K562 (cell line): ENCODE measurements around the gene ARMC8. TPM values are rescaled to one million over a fixed set of nuclear protein-coding genes. Genes with fewer than 3 reads are reported as not detected.

Experiments
- ATAC-seq: fragments of 200-7000 bp; cut with Tn5 transposase; 3 replicates; pipeline ENCODE4 v1.9.1; 2020; ENCODE audit warnings: moderate library complexity
- BruUV-seq: library from RNA; stranded (reverse); fragments of 400-500 nt; replicated peaks from 2 replicates; lab custom pipeline; 2021; lab: Mats Ljungman, UMichigan
- CTCF ChIA-PET: fragments of 300-600 bp; formaldehyde crosslinking; extraction: SDS; loops from one replicate; lab custom pipeline; 2021; ENCODE audit warnings: low intra/inter-chr PET ratio; lab: Yijun Ruan, JAX
- POLR2A ChIA-PET: fragments of 300-600, 350-650 bp; sonication (Branson Sonifier 250); formaldehyde crosslinking; extraction: SDS; loops from one replicate; lab custom pipeline; 2021; ENCODE audit warnings: antibody characterized with exemption, inconsistent platforms; lab: Yijun Ruan, JAX
- DNase-seq, 4 experiments: peaks; one replicate each; pipeline versions ENCODE4 v3.0.0 to v3.0.0-alpha.2; 2011 to 2018; ENCODE audit warnings: low spot score in 3 of 4, mixed read lengths in 3 of 4; ENCODE audit errors: extremely low read depth in 1 of 4
- FAIRE-seq: peaks from 2 replicates; lab custom pipeline; 2011; peaks lifted over from hg19 to GRCh38; lab: Jason Lieb, UNC
- H2AFZ ChIP-seq: 2 replicates; pipeline ENCODE4 v1.6.0; 2011; ENCODE audit warnings: low read depth, low read length, control low read depth, inconsistent platforms
- H3K27ac ChIP-seq: fragments of 200-600 bp; 3 replicates; pipeline ENCODE4 v1.8.0; 2011; ENCODE audit warnings: low read depth, mild to moderate bottlenecking, control low read depth, inconsistent platforms, low read length, moderate library complexity, mixed read lengths; ENCODE audit errors: extremely low read depth
- H3K27me3 ChIP-seq, 2 experiments: fragments of 300-600 bp in 1 of 2; 2 replicates in 1 of 2; 3 replicates in 1 of 2; pipeline versions ENCODE4 v1.6.0 to v1.8.0; 2011; ENCODE audit warnings: inconsistent platforms in 2 of 2, low read length in 2 of 2, mild to moderate bottlenecking in 1 of 2, mixed read lengths in 1 of 2, moderate library complexity in 1 of 2; ENCODE audit not compliant: control insufficient read depth in 2 of 2, insufficient read depth in 2 of 2
- H3K36me3 ChIP-seq: fragments of 300-600 bp; 3 replicates; pipeline ENCODE4 v1.8.0; 2011; ENCODE audit warnings: mild to moderate bottlenecking, low read length, inconsistent platforms; ENCODE audit not compliant: control insufficient read depth, insufficient read depth
- H3K4me1 ChIP-seq, 2 experiments: fragments of 200-600 bp in 1 of 2; replicated peaks in 1 of 2; 2 replicates in 1 of 2; 3 replicates in 1 of 2; pipeline versions ENCODE4 v1.5.1 to v1.8.0; 2011; ENCODE audit warnings: inconsistent platforms in 2 of 2, low read length in 2 of 2, mild to moderate bottlenecking in 1 of 2, mixed read lengths in 1 of 2, moderate library complexity in 1 of 2; ENCODE audit not compliant: control insufficient read depth in 2 of 2, insufficient read depth in 2 of 2
- H3K4me2 ChIP-seq: 2 replicates; pipeline ENCODE4 v1.6.1; 2011; ENCODE audit warnings: low read length, control low read depth, inconsistent platforms, mixed read lengths; ENCODE audit not compliant: insufficient read depth
- H3K4me3 ChIP-seq: fragments of 200-600 bp; sonication (generic), shearing (Covaris generic); 2 replicates; pipeline ENCODE4 v1.5.1; 2016; ENCODE audit warnings: control low read depth, inconsistent platforms
- H3K79me2 ChIP-seq: fragments of 200-600 bp; 3 replicates; pipeline ENCODE4 v1.8.0; 2011; ENCODE audit warnings: low read length, inconsistent platforms; ENCODE audit not compliant: control insufficient read depth, insufficient read depth
- H3K9ac ChIP-seq, 2 experiments: 2 replicates each; pipeline versions ENCODE4 v1.6.0 to v1.6.1; 2011; ENCODE audit warnings: low read depth in 2 of 2, low read length in 2 of 2, control low read depth in 1 of 2, inconsistent platforms in 1 of 2, mild to moderate bottlenecking in 1 of 2, mixed read lengths in 1 of 2; ENCODE audit not compliant: insufficient read depth in 1 of 2
- H3K9me1 ChIP-seq: one replicate; pipeline ENCODE4 v1.6.0; 2011; ENCODE audit warnings: inconsistent platforms, mild to moderate bottlenecking, low read length, moderate library complexity; ENCODE audit not compliant: control insufficient read depth, insufficient read depth
- H3K9me3 ChIP-seq: replicated peaks from 2 replicates; pipeline ENCODE4 v1.5.1; 2011; ENCODE audit warnings: low read depth, low read length, inconsistent platforms; ENCODE audit not compliant: control insufficient read depth, insufficient read depth
- H4K20me1 ChIP-seq: replicated peaks from 2 replicates; pipeline ENCODE4 v1.6.1; 2011; ENCODE audit warnings: low read length, inconsistent platforms, mixed read lengths; ENCODE audit not compliant: control insufficient read depth, insufficient read depth
- ATF7 ChIP-seq: fragments of 450-650 bp; IDR thresholded peaks from 2 replicates; pipeline ENCODE4 v1.7.1; 2014; ENCODE audit warnings: mild to moderate bottlenecking, moderate library complexity
- BCL6 ChIP-seq: fragments of 250-450 bp; sonication (Bioruptor Pico); IDR thresholded peaks from 2 replicates; pipeline ENCODE4 v1.4.0; 2020
- BRD4 ChIP-seq: fragments of 200-600 bp; sonication (generic); IDR thresholded peaks from 2 replicates; pipeline ENCODE4 v1.6.1; 2017; ENCODE audit warnings: inconsistent platforms
- ELK3 ChIP-seq: fragments of 450-650 bp; formaldehyde crosslinking; IDR thresholded peaks from 2 replicates; pipeline ENCODE4 v1.4.0; 2020; ENCODE audit warnings: mild to moderate bottlenecking
- FOXA3 ChIP-seq, 2 experiments: fragments of 450-650 bp in 1 of 2; sonication (generic) in 1 of 2; formaldehyde crosslinking; IDR thresholded peaks in 1 of 2; conservative IDR thresholded peaks in 1 of 2; 2 replicates each; pipeline versions ENCODE4 v1.4.0 to v1.8.0; 2020 to 2022; ENCODE audit warnings: mild to moderate bottlenecking in 2 of 2, missing genetic modification reagents in 1 of 2
- HMG20A ChIP-seq: fragments of 450-650 bp; formaldehyde crosslinking; conservative IDR thresholded peaks from 2 replicates; pipeline ENCODE4 v1.4.0; 2020; ENCODE audit warnings: mild to moderate bottlenecking, mixed read lengths
- KAT8 ChIP-seq: fragments of 450-650 bp; IDR thresholded peaks from 2 replicates; pipeline ENCODE4 v1.6.1; 2016; ENCODE audit warnings: low read depth, mild to moderate bottlenecking
- NCOA4 ChIP-seq: fragments of 450-650 bp; IDR thresholded peaks from 2 replicates; pipeline ENCODE4 v1.6.1; 2018; ENCODE audit warnings: mild to moderate bottlenecking; ENCODE audit not compliant: partially characterized antibody
- NELFE ChIP-seq: IDR thresholded peaks from 2 replicates; pipeline ENCODE4 v1.6.1; 2011; ENCODE audit warnings: mild to moderate bottlenecking; ENCODE audit not compliant: insufficient read depth, insufficient read length
- NUFIP1 ChIP-seq: fragments of 450-650 bp; IDR thresholded peaks from 2 replicates; pipeline ENCODE4 v1.6.1; 2018; ENCODE audit not compliant: partially characterized antibody
- RBM22 ChIP-seq: fragments of 200-400 bp; formaldehyde crosslinking; IDR thresholded peaks from 2 replicates; pipeline ENCODE4 v1.6.1; 2018; ENCODE audit warnings: low read length, low read depth; ENCODE audit not compliant: poor library complexity, severe bottlenecking
- SIN3A ChIP-seq, 2 experiments: fragments of 150-350 bp in 1 of 2; IDR thresholded peaks; 2 replicates each; pipeline ENCODE4 v1.6.1; 2011 to 2016; ENCODE audit warnings: borderline replicate concordance in 2 of 2, low read depth in 2 of 2, low read length in 2 of 2, mild to moderate bottlenecking in 2 of 2, moderate library complexity in 2 of 2; ENCODE audit not compliant: control insufficient read depth in 1 of 2
- SMAD2 ChIP-seq: fragments of 150-350 bp; IDR thresholded peaks from 2 replicates; pipeline ENCODE4 v1.6.1; 2014; ENCODE audit warnings: low read depth, mild to moderate bottlenecking, low read length
- TSC22D4 ChIP-seq: fragments of 450-650 bp; IDR thresholded peaks from 2 replicates; pipeline ENCODE4 v1.6.1; 2016; ENCODE audit warnings: missing genetic modification characterization, missing biosample characterization, control low read depth
- ZNF655 ChIP-seq: fragments of 250-450 bp; sonication (Bioruptor Pico); IDR thresholded peaks from 2 replicates; pipeline ENCODE4 v1.5.0; 2021
- WGBS: fragments of 100-300 bp; shearing (Covaris generic); methylation state at CpG from one replicate; pipeline ENCODE4 v1.1.6; 2016; ENCODE audit warnings: low coverage, mixed read lengths; ENCODE audit not compliant: insufficient coverage; ENCODE audit errors: missing lambda C conversion rate; 5-methylcytosine and 5-hydroxymethylcytosine counted together
- in situ Hi-C: fragments of 300-500 bp; cut with MboI; formaldehyde crosslinking; loops from 4 replicates; pipeline ENCODE4 v1.15.0; 2018; ENCODE audit warnings: inconsistent platforms, mixed read lengths
- intact Hi-C: fragments of 100-400 bp; cut with micrococcal nuclease; formaldehyde crosslinking; loops from 2 replicates; pipeline ENCODE4 v1.14.2; 2022
- polyA plus RNA-seq, 8 experiments: library from polyadenylated mRNA; depleted of rRNA in 4 of 8; stranded (reverse) in 5 of 8; unstranded in 3 of 8; fragments of >200 nt; fragmentation: Nextera tagmentation in 2 of 8; fragmentation: Illumina TruSeq in 1 of 8; extraction: Ambion mirVana in 2 of 8; extraction: Trizol in 1 of 8; gene quantifications; 2 replicates each; pipeline versions ENCODE4 v1.2.1 to v1.2.3, GENCODE V29; 2011 to 2014; ENCODE audit warnings: inconsistent platforms in 1 of 8, missing spikeins in 1 of 8
- total RNA-seq, 7 experiments: library from RNA; depleted of rRNA in 6 of 7; stranded (reverse); fragments of >200 nt in 6 of 7; fragmentation: Illumina TruSeq in 2 of 7; extraction: Trizol in 2 of 7; gene quantifications; 2 replicates each; pipeline versions ENCODE4 v1.2.1 to v1.2.3, GENCODE V29; 2011 to 2021; ENCODE audit warnings: low replicate concordance in 1 of 7
- TF ChIP-seq, protein P1 (sequence below): fragments of 250-450 bp; sonication (Bioruptor Pico); IDR thresholded peaks from 2 replicates; pipeline ENCODE4 v1.9.0; 2021; ENCODE audit warnings: mild to moderate bottlenecking, inconsistent platforms
- TF ChIP-seq, protein P2 (sequence below): conservative IDR thresholded peaks from 2 replicates; pipeline ENCODE4 v1.6.1; 2011; ENCODE audit warnings: low read depth, mild to moderate bottlenecking, low read length; ENCODE audit not compliant: control insufficient read depth

The ARMC8 gene
- total and polyA plus RNA-seq, 9 of the 15 experiments (the other 6 are each of a cell fraction or from before 2014, with no cell fraction given) = 22.4 to 76.1 (median 37.3) TPM

DNA sequence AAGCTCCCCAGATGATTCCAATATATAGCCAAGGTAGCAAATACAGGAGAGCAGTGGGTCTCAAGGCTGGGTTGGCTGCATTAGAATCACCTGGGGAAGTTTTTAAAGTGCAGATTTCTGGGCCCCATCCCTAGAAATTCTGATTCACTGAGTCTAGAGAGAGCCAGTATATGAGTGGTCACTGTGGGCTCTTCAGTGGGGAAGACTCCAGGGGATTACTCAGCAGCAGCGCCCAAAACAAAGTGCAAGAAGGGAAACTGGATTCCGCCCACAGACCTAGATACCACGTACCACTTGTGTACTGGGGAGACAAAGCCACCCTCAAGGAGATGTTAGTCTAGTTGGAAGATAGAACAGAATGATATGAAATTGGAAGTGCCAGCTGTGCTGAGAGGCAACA, 102.6 kb downstream of the ARMC8 start (continued):
- TF ChIP-seq, protein P1, sequence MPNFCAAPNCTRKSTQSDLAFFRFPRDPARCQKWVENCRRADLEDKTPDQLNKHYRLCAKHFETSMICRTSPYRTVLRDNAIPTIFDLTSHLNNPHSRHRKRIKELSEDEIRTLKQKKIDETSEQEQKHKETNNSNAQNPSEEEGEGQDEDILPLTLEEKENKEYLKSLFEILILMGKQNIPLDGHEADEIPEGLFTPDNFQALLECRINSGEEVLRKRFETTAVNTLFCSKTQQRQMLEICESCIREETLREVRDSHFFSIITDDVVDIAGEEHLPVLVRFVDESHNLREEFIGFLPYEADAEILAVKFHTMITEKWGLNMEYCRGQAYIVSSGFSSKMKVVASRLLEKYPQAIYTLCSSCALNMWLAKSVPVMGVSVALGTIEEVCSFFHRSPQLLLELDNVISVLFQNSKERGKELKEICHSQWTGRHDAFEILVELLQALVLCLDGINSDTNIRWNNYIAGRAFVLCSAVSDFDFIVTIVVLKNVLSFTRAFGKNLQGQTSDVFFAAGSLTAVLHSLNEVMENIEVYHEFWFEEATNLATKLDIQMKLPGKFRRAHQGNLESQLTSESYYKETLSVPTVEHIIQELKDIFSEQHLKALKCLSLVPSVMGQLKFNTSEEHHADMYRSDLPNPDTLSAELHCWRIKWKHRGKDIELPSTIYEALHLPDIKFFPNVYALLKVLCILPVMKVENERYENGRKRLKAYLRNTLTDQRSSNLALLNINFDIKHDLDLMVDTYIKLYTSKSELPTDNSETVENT (CRISPR knock-in tag) = no peak
- TF ChIP-seq ZNF655 (CRISPR knock-in tag) (no peak), SIN3A (IDR thresholded peaks at IDR 0.05; ENCODE audit: borderline replicate concordance in 2 of 2, control insufficient read depth in 1 of 2, low read depth in 2 of 2, low read length in 2 of 2) (no peak), RBM22 (no peak), ATF7 (no peak)

GRCh38 chr3:138296639-138297038, 109.5 kb downstream of the ARMC8 start:
- no peak overlapping the region for H3K9ac ChIP-seq
- intact Hi-C loops = no loop called here
- H3K79me2 ChIP-seq = no peaks in the 10 kb centered on the region
- ChIA-PET CTCF (no interaction called here), POLR2A (no interaction called here)
- no peaks in the 10 kb centered on the region for H3K9me1 ChIP-seq
- no peak overlapping the region for H3K27ac ChIP-seq
- DNase-seq (no peak), ATAC-seq (no peak), FAIRE-seq (no peak)
- WGBS = 100% methylated on average over 1 of the region's 1 CpG
- peaks cover 45% of the 10 kb centered on the region; the same call in 1 of the 3 replicates for H3K36me3 ChIP-seq
- no peaks in the 10 kb centered on the region for H3K27me3 ChIP-seq
- in situ Hi-C loops = no loop called here
- no peaks in the 10 kb centered on the region for H4K20me1 ChIP-seq
- no peaks in the 10 kb centered on the region for H3K4me1 ChIP-seq
- no TSS peak for BruUV-seq
- no peaks in the 10 kb centered on the region for H3K9me3 ChIP-seq
- no peak overlapping the region for H3K4me3 ChIP-seq
- no peak overlapping the region for H3K4me2 ChIP-seq
- H2AFZ ChIP-seq = no peak overlapping the region
- TF ChIP-seq NUFIP1 = no peak
- no peak for TF ChIP-seq ELK3 (CRISPR knock-in tag)
- TF ChIP-seq KAT8 = no peak
- TF ChIP-seq SMAD2 = no peak
- TF ChIP-seq, protein P2, sequence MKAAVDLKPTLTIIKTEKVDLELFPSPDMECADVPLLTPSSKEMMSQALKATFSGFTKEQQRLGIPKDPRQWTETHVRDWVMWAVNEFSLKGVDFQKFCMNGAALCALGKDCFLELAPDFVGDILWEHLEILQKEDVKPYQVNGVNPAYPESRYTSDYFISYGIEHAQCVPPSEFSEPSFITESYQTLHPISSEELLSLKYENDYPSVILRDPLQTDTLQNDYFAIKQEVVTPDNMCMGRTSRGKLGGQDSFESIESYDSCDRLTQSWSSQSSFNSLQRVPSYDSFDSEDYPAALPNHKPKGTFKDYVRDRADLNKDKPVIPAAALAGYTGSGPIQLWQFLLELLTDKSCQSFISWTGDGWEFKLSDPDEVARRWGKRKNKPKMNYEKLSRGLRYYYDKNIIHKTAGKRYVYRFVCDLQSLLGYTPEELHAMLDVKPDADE = no peak
- TF ChIP-seq NELFE = no peak
- no peak for TF ChIP-seq BRD4
- no peak for TF ChIP-seq BCL6 (CRISPR knock-in tag)
- no peak for TF ChIP-seq TSC22D4 (tag)
- no peak for TF ChIP-seq FOXA3 (CRISPR knock-in tag; conservative IDR thresholded peaks at IDR 0.05 in 1 of 2, IDR thresholded peaks at IDR 0.05 in 1 of 2)
- TF ChIP-seq HMG20A (CRISPR knock-in tag) = no peak
- TF ChIP-seq NCOA4 = no peak
